ENCODE data around the gene P2RY14.

GRCh38 chr3:151191095-151191494 is 87.2 kb downstream of the P2RY14 start:
- TF ChIP-seq CTCF (IDR thresholded peaks at IDR 0.05) (no peak), POLR2AphosphoS5 (IDR thresholded peaks at IDR 0.05) (no peak)

Data from stomach (tissue), 4 donors.